ENCODE data around the gene TMEM17.

Gene TMEM17

DNA sequence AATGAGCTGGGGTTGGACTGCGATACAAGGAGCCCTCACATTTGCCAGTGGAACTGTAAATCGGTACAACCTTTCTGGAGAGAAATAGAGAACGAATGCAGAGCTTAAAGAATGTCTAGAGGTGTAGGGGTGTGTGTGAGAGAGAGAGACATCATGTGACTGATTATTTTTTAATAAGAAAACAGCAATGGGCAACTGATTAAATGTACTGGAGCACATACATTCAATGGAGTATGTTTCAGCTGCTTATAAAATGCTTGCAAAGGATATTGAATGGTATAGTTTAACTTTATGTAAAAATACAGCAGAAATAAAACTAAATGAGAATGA lies 391 bp upstream of the TMEM17 start:
- H2BK15ac ChIP-seq (ENCODE audit: low read length) = no peak overlapping the region
- no peak overlapping the region for H3K9ac ChIP-seq (ENCODE audit: low read depth, low read length, poor library complexity)
- H2BK12ac ChIP-seq (ENCODE audit: low read length) = no peak overlapping the region
- H2BK120ac ChIP-seq (ENCODE audit: low read depth, low read length) = no peak overlapping the region
- WGBS, 2 donors (ENCODE audit: extremely low coverage in 2 of 2, insufficient read length in 2 of 2, insufficient replicate concordance in 1 of 2) = no CpG with 5 or more reads among the region's 3 CpGs
- peak overlapping the region; percentile 64 for H3K4me2 ChIP-seq (ENCODE audit: insufficient read depth, low read length, poor library complexity, severe bottlenecking)
- H3K23ac ChIP-seq (ENCODE audit: low read depth, low read length, poor library complexity) = no peak overlapping the region
- peak overlapping the region; percentile 90 for H3K27ac ChIP-seq (replicated peaks; ENCODE audit: low read length)
- no peaks in the 10 kb centered on the region for H3K9me3 ChIP-seq (replicated peaks in 1 of 2; ENCODE audit: control insufficient read depth in 2 of 2, insufficient read depth in 1 of 2, low read depth in 1 of 2, low read length in 2 of 2)
- no peak overlapping the region for H4K8ac ChIP-seq (ENCODE audit: low read depth, low read length)
- no peaks in the 10 kb centered on the region for H3K4me1 ChIP-seq (ENCODE audit: control insufficient read depth in 2 of 2, insufficient read depth in 1 of 2, low read depth in 1 of 2, low read length in 2 of 2)
- no peak overlapping the region for H3K14ac ChIP-seq (ENCODE audit: low read length)
- no peaks in the 10 kb centered on the region for H3K79me1 ChIP-seq (ENCODE audit: low read depth, low read length)
- no peak overlapping the region for H3K18ac ChIP-seq (ENCODE audit: low read length)
- no peak overlapping the region for H3K4ac ChIP-seq (ENCODE audit: low read length)
- peak overlapping the region; percentile 70 to 88 for H3K4me3 ChIP-seq (ENCODE audit: low read length in 2 of 2)
- peak overlapping the region; percentile 97 for H2AFZ ChIP-seq (ENCODE audit: low read length)
- peaks cover 0 to 1% of the 10 kb centered on the region in 2 donors for H3K36me3 ChIP-seq (replicated peaks in 1 of 2; ENCODE audit: control insufficient read depth in 2 of 2, insufficient read depth in 2 of 2, low read length in 2 of 2)
- no peak overlapping the region for H2AK5ac ChIP-seq (ENCODE audit: low read depth, low read length)
- H3K27me3 ChIP-seq (ENCODE audit: control insufficient read depth in 3 of 3, insufficient read depth in 3 of 3, low read depth in 1 of 3, low read length in 3 of 3) = no peaks in the 10 kb centered on the region
- H2BK5ac ChIP-seq (ENCODE audit: low read length) = no peak overlapping the region
- no peak overlapping the region for H4K91ac ChIP-seq (ENCODE audit: low read depth, low read length, poor library complexity)
- no peak for DNase-seq (ENCODE audit: low spot score)

GRCh38 chr2:62505109-62505749 lies 766 bp downstream of the TMEM17 start:
- WGBS, 2 donors (ENCODE audit: extremely low coverage in 2 of 2, insufficient read length in 2 of 2, insufficient replicate concordance in 1 of 2) = no CpG with 5 or more reads among the region's 18 CpGs
- H3K9ac ChIP-seq (ENCODE audit: low read depth, low read length, poor library complexity) = no peak overlapping the region

GRCh38 chr2:62504657-62505056 lies 1.3 kb downstream of the TMEM17 start:
- Histone ChIP-seq H2AFZ (ENCODE audit: low read length) (peak overlapping the region; percentile 97), H4K8ac (ENCODE audit: low read depth, low read length) (no peak overlapping the region), H2BK15ac (ENCODE audit: low read length) (no peak overlapping the region), H3K79me1 (ENCODE audit: low read depth, low read length) (no peaks in the 10 kb centered on the region), H2BK5ac (ENCODE audit: low read length) (no peak overlapping the region), H3K14ac (ENCODE audit: low read length) (no peak overlapping the region), H3K27me3 (ENCODE audit: control insufficient read depth in 3 of 3, insufficient read depth in 3 of 3, low read depth in 1 of 3, low read length in 3 of 3) (no peaks in the 10 kb centered on the region), H3K4me2 (ENCODE audit: insufficient read depth, low read length, poor library complexity, severe bottlenecking) (no peak overlapping the region), H2BK12ac (ENCODE audit: low read length) (no peak overlapping the region), H3K9ac (ENCODE audit: low read depth, low read length, poor library complexity) (no peak overlapping the region), H4K91ac (ENCODE audit: low read depth, low read length, poor library complexity) (no peak overlapping the region), H3K9me3 (replicated peaks in 1 of 2; ENCODE audit: control insufficient read depth in 2 of 2, insufficient read depth in 1 of 2, low read depth in 1 of 2, low read length in 2 of 2) (no peaks in the 10 kb centered on the region), H3K23ac (ENCODE audit: low read depth, low read length, poor library complexity) (no peak overlapping the region), H3K27ac (replicated peaks; ENCODE audit: low read length) (no peak overlapping the region), H3K18ac (ENCODE audit: low read length) (no peak overlapping the region), H2AK5ac (ENCODE audit: low read depth, low read length) (no peak overlapping the region), H3K4me3 (ENCODE audit: low read length in 2 of 2) (no peak overlapping the region), H3K4me1 (ENCODE audit: control insufficient read depth in 2 of 2, insufficient read depth in 1 of 2, low read depth in 1 of 2, low read length in 2 of 2) (no peaks in the 10 kb centered on the region), H3K36me3 (replicated peaks in 1 of 2; ENCODE audit: control insufficient read depth in 2 of 2, insufficient read depth in 2 of 2, low read length in 2 of 2) (peaks cover 0 to 9% of the 10 kb centered on the region in 2 donors), H2BK120ac (ENCODE audit: low read depth, low read length) (no peak overlapping the region), H3K4ac (ENCODE audit: low read length) (no peak overlapping the region)
- DNase-seq (ENCODE audit: low spot score) = no peak
- WGBS, 2 donors (ENCODE audit: extremely low coverage in 2 of 2, insufficient read length in 2 of 2, insufficient replicate concordance in 1 of 2) = no CpG with 5 or more reads among the region's 6 CpGs

More at GRCh38 chr2:62505109-62505749, 766 bp downstream of the TMEM17 start:
- Histone ChIP-seq H3K18ac (ENCODE audit: low read length) (peak overlapping the region; percentile 86), H3K4ac (ENCODE audit: low read length) (no peak overlapping the region), H3K27ac (replicated peaks; ENCODE audit: low read length) (peak overlapping the region; percentile 90), H3K79me1 (ENCODE audit: low read depth, low read length) (no peaks in the 10 kb centered on the region), H3K23ac (ENCODE audit: low read depth, low read length, poor library complexity) (peak overlapping the region; percentile 69), H2BK5ac (ENCODE audit: low read length) (peak overlapping the region; percentile 89), H2BK15ac (ENCODE audit: low read length) (no peak overlapping the region), H4K91ac (ENCODE audit: low read depth, low read length, poor library complexity) (no peak overlapping the region), H2BK120ac (ENCODE audit: low read depth, low read length) (no peak overlapping the region), H3K36me3 (replicated peaks in 1 of 2; ENCODE audit: control insufficient read depth in 2 of 2, insufficient read depth in 2 of 2, low read length in 2 of 2) (peaks cover 0 to 9% of the 10 kb centered on the region in 2 donors), H3K4me2 (ENCODE audit: insufficient read depth, low read length, poor library complexity, severe bottlenecking) (peak overlapping the region; percentile 31), H3K27me3 (ENCODE audit: control insufficient read depth in 3 of 3, insufficient read depth in 3 of 3, low read depth in 1 of 3, low read length in 3 of 3) (no peaks in the 10 kb centered on the region), H2BK12ac (ENCODE audit: low read length) (no peak overlapping the region), H3K4me3 (ENCODE audit: low read length in 2 of 2) (peak overlapping the region in 1 of 2 donors; percentile 70), H3K9me3 (replicated peaks in 1 of 2; ENCODE audit: control insufficient read depth in 2 of 2, insufficient read depth in 1 of 2, low read depth in 1 of 2, low read length in 2 of 2) (no peaks in the 10 kb centered on the region), H3K4me1 (ENCODE audit: control insufficient read depth in 2 of 2, insufficient read depth in 1 of 2, low read depth in 1 of 2, low read length in 2 of 2) (no peaks in the 10 kb centered on the region), H2AK5ac (ENCODE audit: low read depth, low read length) (no peak overlapping the region), H3K14ac (ENCODE audit: low read length) (no peak overlapping the region), H2AFZ (ENCODE audit: low read length) (peak overlapping the region; percentile 97), H4K8ac (ENCODE audit: low read depth, low read length) (no peak overlapping the region)
- DNase-seq (ENCODE audit: low spot score) = no peak

DNA sequence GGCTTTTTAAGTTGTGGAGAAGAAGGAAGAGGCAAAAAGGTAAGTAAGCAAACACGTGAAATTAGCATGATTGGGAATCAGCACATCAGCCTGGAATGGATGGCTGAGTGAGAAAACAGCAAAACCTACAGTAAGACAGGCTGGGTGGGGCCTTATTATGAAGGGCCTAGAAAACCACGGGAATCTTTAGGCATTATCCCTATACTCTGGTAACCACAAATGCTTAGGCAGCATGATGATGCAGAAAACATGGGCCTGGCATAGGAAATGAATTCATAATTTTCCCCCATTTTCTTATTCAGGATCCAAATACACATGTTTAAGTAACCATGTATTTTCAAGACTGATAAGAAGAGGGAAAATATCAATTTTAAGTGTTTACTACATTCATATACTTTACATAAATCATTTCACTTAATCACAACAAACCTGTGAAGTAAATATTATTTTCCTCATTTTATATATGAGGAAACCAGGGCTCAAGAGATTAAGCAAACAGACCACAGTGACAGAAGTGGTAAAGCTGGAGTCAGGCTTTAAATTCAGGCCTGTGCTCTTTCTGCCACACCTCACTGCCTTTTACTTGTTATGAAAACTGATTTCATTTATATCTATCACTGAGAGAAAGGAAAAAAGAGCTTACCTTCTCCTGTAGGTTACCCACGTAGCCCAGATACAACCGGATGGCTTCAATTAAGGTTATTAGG lies 4.0 kb downstream of the TMEM17 start:
- Histone ChIP-seq H3K9me3 (replicated peaks in 1 of 2; ENCODE audit: control insufficient read depth in 2 of 2, insufficient read depth in 1 of 2, low read depth in 1 of 2, low read length in 2 of 2) (peaks cover 0 to 1% of the 10 kb centered on the region in 2 donors), H3K79me1 (ENCODE audit: low read depth, low read length) (no peaks in the 10 kb centered on the region), H3K4ac (ENCODE audit: low read length) (no peak overlapping the region), H3K4me3 (ENCODE audit: low read length in 2 of 2) (no peak overlapping the region), H4K8ac (ENCODE audit: low read depth, low read length) (no peak overlapping the region), H3K4me1 (ENCODE audit: control insufficient read depth in 2 of 2, insufficient read depth in 1 of 2, low read depth in 1 of 2, low read length in 2 of 2) (peaks cover 0 to 2% of the 10 kb centered on the region in 2 donors), H2BK120ac (ENCODE audit: low read depth, low read length) (no peak overlapping the region), H2AK5ac (ENCODE audit: low read depth, low read length) (no peak overlapping the region), H3K23ac (ENCODE audit: low read depth, low read length, poor library complexity) (no peak overlapping the region), H2AFZ (ENCODE audit: low read length) (no peak overlapping the region), H3K9ac (ENCODE audit: low read depth, low read length, poor library complexity) (no peak overlapping the region), H2BK12ac (ENCODE audit: low read length) (no peak overlapping the region), H4K91ac (ENCODE audit: low read depth, low read length, poor library complexity) (no peak overlapping the region), H3K4me2 (ENCODE audit: insufficient read depth, low read length, poor library complexity, severe bottlenecking) (no peak overlapping the region), H3K14ac (ENCODE audit: low read length) (no peak overlapping the region), H3K18ac (ENCODE audit: low read length) (no peak overlapping the region), H3K27ac (replicated peaks; ENCODE audit: low read length) (no peak overlapping the region), H2BK5ac (ENCODE audit: low read length) (no peak overlapping the region), H2BK15ac (ENCODE audit: low read length) (no peak overlapping the region), H3K27me3 (ENCODE audit: control insufficient read depth in 3 of 3, insufficient read depth in 3 of 3, low read depth in 1 of 3, low read length in 3 of 3) (no peaks in the 10 kb centered on the region), H3K36me3 (replicated peaks in 1 of 2; ENCODE audit: control insufficient read depth in 2 of 2, insufficient read depth in 2 of 2, low read length in 2 of 2) (peaks cover 0 to 9% of the 10 kb centered on the region in 2 donors)
- WGBS, 2 donors (ENCODE audit: extremely low coverage in 2 of 2, insufficient read length in 2 of 2, insufficient replicate concordance in 1 of 2) = no CpG with 5 or more reads among the region's 4 CpGs
- DNase-seq (ENCODE audit: low spot score) = no peak

Data from neuronal stem cell (in vitro differentiated cells).